Measurements from ENCODE around the gene SPI1. TPM values are rescaled to one million over a fixed set of nuclear protein-coding genes. Genes with fewer than 3 reads are reported as not detected.

Gene SPI1
- total RNA-seq, 1 donor from 2014 or later = 0.78 TPM

GRCh38 chr11:47357985-47358730 lies 20.2 kb downstream of the SPI1 start:
- no peak for DNase-seq

DNA sequence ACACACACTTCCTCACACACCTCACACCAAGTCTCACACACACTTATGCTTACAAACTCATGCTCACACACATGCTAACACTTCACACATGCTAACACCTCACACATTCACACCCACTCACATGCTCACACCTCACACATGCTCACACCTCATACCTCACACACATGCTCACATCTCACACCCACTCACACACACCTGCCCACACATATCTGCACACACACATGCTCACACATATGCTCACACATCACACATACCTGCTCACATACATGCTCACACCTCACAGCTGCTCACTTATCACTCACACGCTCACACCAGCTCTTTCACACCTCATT lies 21.4 kb downstream of the SPI1 start:
- DNase-seq = no peak

DNA sequence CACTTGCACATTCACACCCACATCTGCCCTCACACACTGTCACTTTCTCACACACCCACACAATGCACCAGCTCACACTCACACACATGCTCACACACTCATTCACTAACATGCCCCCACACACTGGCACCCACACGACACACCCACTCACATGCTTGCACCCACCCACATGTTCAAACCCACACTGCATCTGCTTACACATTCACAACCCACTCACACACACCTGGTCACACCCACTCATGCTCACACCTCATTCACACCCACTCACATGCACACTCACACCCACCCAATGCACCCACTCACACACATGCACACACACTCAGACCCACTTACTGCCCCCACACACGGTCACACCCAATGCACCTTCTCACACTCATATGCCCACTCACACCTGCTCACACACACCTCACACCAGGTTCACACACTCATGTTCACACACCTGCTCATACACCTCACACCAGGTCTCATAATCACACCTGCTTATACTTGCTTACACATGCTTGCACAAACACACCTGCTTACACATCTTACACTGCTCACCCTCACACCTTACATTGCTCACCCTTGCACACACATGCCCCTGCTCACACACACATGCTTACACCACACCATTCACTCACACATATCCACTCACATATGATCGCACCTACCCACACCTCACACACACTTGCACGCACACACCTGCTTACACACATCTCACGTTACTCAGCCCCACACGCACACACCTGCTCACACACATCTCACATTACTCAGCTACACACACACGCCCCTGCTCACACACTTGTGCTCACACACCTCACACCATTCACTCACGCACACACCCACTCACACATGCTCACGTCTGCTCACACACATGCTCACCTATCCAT lies 22.0 kb downstream of the SPI1 start:
- DNase-seq = no peak

- peak; percentile 81 for DNase-seq
Observed at GRCh38 chr11:47355283-47356128, 22.8 kb downstream of the SPI1 start.

DNA sequence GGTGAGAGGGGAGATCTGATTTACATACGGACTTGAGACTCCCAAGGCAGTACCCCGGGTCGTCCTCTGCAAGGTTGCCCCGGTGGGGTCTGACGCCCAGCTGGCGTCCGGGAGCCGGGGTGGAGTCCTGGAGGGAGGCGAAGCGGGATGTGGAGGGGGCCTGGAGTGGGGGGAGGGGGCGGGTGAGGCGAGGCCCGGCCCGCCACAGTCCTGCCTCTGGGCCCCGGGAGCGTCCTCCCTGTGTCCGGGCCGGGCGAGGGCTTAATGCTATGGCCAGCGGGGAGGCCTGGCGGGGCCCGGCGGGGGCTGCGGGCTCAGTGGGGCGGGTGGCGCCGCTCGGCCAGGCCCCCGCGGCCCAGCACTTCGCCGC lies 23.4 kb downstream of the SPI1 start:
- DNase-seq = no peak

GRCh38 chr11:47353978-47354774 lies 24.2 kb downstream of the SPI1 start:
- no peak for DNase-seq

- DNase-seq = no peak
Observed at GRCh38 chr11:47352556-47352955, 25.8 kb downstream of the SPI1 start, which contains the start of gene MYBPC3. TSS of gene MYBPC3 (minus strand) at chr11:47352702. CDS start at chr11:47352647, 55 bp downstream.

GRCh38 chr11:47351156-47352126 lies 26.9 kb downstream of the SPI1 start:
- DNase-seq = no peak

- DNase-seq = no peak
Observed at GRCh38 chr11:47350315-47350714, 28.0 kb downstream of the SPI1 start.

- DNase-seq = no peak
Observed at GRCh38 chr11:47349521-47350095, 28.7 kb downstream of the SPI1 start.

DNA sequence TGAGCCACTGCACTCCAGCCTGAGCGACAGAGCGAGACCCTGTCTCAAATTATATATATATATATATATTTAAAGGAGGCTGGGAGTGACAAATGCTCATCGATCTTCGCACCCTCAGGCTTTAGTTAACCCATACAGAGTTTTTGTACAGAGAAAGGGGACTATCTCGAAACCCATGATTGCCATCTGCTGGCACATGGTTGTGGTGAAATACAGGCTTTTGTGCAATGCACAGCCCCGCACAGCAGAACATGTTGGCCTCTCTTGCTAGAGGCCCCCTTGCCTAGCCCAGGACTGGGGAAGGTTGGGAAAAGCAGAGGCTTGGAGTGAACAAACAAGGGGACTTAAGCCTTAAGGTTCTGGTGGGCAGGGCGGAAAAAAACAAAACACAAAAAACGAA lies 29.5 kb downstream of the SPI1 start:
- DNase-seq = no peak

DNA sequence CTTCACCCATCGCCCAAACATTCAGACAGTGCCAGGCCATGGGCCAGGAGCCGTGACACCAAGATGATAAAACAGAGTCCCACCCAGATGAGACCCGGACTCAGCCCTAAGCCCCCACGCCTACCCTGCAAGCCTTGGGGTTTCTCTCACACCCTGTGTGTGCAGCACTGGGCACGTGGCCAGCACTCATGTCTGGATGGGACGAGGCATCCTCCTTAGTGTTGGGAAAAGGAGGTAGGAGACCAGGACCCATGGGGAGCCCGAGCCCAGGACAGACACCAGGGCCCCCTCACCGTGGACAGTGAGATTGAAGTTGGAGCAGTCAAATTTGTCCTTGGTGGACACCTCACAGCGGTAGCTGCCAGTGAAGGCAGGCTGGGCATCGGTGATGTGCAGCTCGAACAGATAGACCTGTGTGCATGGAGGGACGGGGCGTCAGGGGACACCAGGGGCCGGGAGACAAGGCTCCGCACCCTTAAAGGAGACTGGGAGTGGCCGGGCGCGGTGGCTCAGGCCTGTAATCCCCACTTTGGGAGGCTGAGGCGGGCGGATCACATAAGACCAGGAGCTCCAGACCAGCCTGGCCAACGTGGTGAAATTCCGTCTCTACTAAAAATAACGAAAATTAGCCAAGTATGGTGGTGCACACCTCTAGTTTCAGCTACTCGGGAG lies 30.1 kb downstream of the SPI1 start:
- no peak for DNase-seq

- DNase-seq = no peak
Observed at GRCh38 chr11:47347137-47347536, 31.2 kb downstream of the SPI1 start.

DNA sequence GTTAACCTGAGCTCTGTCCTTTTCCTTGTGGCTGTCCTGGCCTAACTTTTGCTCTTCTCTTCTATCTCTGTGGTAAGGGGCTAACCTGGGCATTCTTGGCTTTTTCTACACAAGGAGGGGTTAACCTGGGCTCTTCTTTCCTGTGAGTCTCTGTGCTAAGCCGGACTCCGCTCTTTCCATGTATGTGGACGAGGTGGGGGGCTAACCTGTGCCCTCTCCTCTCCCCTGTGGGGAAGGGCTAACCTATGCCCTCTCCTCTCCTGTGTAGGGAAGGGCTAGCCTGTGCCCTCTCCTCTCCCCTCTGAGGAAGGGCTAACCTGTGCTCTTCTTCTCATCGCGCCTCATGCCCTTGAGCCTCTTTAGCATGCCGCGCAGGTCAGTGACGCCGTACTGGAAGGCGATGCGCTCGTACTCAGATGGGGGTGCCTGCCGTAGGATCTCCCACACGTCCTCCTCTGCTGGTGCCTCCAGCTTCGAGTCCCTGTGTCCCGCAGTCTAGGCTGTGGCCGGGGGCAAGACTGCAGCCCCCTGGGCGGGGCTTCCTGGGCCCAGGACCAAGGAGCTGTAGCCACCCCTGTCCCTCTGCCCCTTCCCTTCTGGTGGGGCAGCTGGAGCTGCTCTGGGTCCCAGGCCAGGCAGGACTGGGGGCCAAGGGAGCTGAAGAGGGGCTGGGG lies 32.3 kb downstream of the SPI1 start:
- no peak for DNase-seq

DNA sequence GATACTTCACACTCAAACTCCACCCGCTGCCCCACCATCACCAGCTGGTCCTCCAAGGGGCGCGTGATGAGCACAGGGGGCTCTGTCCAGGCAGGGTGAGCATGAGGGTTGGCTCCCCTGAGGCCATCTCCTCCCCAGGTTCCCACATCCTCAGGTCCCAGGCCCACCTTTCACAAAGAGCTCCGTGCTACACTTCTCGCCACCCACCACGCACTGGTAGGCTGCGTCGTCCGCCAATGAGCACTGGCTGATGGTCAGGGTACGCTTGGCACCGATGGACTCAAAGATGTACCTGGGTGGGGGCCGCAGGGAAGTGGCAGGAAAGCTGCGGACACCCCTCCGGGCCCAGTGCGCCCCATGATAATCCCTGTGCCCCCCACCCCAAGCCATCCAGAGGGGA lies 35.5 kb downstream of the SPI1 start:
- DNase-seq = no peak

- no peak for DNase-seq
Observed at GRCh38 chr11:47342036-47342803, 36.1 kb downstream of the SPI1 start.

GRCh38 chr11:47340980-47341775 lies 37.2 kb downstream of the SPI1 start:
- DNase-seq = no peak
